BE2C (cell line): ENCODE measurements around the gene WDPCP.
"Not testable (repeated sequence)": the region's sequence is repeated elsewhere in the genome, so short reads cannot be mapped to it uniquely, and the experiment has no call there.

Experiments used
- DNase-seq: peaks from one replicate; pipeline ENCODE4 v3.0.0-alpha.2; 2020
- H3K27me3 ChIP-seq: fragments of 250-450 bp; sonication (Bioruptor Pico); 2 replicates; pipeline ENCODE4 v1.5.1; 2020; ENCODE audit warnings: mild to moderate bottlenecking
- H3K36me3 ChIP-seq: fragments of 250-450 bp; sonication (Bioruptor Pico); 2 replicates; pipeline ENCODE4 v1.5.1; 2020; ENCODE audit warnings: mild to moderate bottlenecking
- H3K4me1 ChIP-seq: fragments of 250-450 bp; sonication (Bioruptor Pico); 2 replicates; pipeline ENCODE4 v1.5.1; 2020
- H3K4me3 ChIP-seq: 2 replicates; pipeline ENCODE4 v1.5.1; 2011; ENCODE audit warnings: low read depth, low read length
- H3K9me3 ChIP-seq: fragments of 250-450 bp; sonication (Bioruptor Pico); 2 replicates; pipeline ENCODE4 v1.5.1; 2020
- TF ChIP-seq, protein P1 (sequence below): IDR thresholded peaks from 2 replicates; pipeline ENCODE4 v1.5.1; 2012; ENCODE audit warnings: mild to moderate bottlenecking, low read depth, low read length

The WDPCP gene

DNA sequence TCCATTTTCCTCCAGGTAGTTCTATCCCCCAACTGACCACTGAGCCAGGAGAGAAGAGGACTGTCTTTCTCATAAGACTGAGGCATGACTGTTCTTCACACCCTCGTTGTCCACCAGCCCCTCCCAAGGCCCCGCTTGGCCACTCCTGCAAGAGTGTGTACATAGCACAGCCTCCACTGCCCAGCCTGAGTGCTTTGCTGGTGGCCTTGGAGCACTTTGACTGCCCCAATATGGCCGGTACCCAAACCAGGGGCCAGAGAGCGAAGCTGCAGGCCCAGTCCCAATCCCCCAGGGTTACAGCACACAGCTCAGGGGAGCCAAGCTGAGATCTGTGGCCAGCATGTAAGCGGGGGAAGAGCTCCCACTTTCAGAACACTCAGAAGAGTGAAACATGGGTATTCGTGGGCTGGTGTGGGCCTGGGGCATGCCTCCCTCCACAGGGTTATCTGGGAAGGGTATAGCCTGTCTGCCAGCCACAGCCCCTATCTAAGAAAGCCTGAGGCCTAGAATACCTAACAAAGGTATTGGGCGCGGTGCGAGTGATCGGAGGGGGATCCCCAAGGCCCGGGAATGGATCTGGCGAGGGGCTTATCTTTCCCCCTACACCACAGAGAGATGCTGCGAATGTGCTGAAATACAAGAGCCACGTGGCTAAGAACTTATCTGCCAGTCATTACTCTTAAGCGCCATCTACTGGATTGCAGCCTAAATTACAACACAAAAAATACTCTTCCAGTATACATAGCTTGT is 163.8 kb downstream of the WDPCP start:
- peak; percentile 15 for DNase-seq
- no peaks in the 10 kb centered on the region for H3K36me3 ChIP-seq

DNA sequence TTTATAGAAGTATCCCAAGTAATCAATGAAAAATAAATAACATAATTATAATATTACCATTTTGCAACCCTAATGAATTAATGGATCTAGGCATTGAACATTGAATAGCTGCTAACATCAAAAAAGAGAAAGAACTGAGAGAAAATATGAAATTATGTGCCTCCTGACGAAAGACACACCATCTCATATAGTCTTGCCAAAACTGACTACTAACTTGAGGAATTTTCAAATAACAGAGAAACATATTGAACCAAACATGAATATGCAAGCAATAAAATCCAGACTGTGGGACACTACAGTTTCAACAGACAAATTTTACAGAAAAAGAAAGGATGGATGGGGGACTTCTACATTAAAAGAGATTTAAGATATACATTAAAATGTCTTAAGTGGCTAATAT is 165.7 kb downstream of the WDPCP start:
- H3K4me3 ChIP-seq = no peak overlapping the region
- H3K9me3 ChIP-seq = no peaks in the 10 kb centered on the region
- no peak for DNase-seq
- H3K4me1 ChIP-seq = no peaks in the 10 kb centered on the region
- TF ChIP-seq, protein P1, sequence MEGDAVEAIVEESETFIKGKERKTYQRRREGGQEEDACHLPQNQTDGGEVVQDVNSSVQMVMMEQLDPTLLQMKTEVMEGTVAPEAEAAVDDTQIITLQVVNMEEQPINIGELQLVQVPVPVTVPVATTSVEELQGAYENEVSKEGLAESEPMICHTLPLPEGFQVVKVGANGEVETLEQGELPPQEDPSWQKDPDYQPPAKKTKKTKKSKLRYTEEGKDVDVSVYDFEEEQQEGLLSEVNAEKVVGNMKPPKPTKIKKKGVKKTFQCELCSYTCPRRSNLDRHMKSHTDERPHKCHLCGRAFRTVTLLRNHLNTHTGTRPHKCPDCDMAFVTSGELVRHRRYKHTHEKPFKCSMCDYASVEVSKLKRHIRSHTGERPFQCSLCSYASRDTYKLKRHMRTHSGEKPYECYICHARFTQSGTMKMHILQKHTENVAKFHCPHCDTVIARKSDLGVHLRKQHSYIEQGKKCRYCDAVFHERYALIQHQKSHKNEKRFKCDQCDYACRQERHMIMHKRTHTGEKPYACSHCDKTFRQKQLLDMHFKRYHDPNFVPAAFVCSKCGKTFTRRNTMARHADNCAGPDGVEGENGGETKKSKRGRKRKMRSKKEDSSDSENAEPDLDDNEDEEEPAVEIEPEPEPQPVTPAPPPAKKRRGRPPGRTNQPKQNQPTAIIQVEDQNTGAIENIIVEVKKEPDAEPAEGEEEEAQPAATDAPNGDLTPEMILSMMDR = no peak
- no peaks in the 10 kb centered on the region for H3K27me3 ChIP-seq
- H3K36me3 ChIP-seq = no peaks in the 10 kb centered on the region

More for the DNA sequence above, 163.8 kb downstream of the WDPCP start:
- Histone ChIP-seq H3K4me3 (no peak overlapping the region), H3K9me3 (no peaks in the 10 kb centered on the region), H3K4me1 (no peaks in the 10 kb centered on the region), H3K27me3 (no peaks in the 10 kb centered on the region)
- TF ChIP-seq, protein P1 = peak; percentile 63

DNA sequence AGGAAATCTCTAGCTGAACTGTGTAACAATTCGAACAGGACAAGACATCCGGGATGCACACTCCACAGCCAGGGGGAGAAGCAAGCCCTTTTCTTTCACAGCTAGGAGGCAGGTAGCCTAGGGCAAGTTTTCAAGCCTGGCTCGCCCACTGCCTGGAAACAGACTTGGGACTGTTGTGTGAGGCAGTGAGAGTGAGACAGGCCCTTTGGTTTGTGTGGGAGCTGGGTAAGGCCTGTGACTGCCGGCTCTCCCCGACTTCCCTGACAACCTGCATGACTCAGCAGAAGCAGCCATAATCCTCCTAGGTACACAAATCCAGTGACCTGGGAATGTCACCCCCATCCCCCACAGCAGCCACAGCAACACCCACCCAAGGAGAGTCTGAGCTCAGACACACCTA is 179.7 kb downstream of the WDPCP start:
- H3K36me3 ChIP-seq = no peaks in the 10 kb centered on the region
- no peaks in the 10 kb centered on the region for H3K27me3 ChIP-seq
- H3K4me1 ChIP-seq = no peaks in the 10 kb centered on the region
- TF ChIP-seq, protein P1 = no peak
- no peak overlapping the region for H3K4me3 ChIP-seq
- DNase-seq = no peak
- no peaks in the 10 kb centered on the region for H3K9me3 ChIP-seq

DNA sequence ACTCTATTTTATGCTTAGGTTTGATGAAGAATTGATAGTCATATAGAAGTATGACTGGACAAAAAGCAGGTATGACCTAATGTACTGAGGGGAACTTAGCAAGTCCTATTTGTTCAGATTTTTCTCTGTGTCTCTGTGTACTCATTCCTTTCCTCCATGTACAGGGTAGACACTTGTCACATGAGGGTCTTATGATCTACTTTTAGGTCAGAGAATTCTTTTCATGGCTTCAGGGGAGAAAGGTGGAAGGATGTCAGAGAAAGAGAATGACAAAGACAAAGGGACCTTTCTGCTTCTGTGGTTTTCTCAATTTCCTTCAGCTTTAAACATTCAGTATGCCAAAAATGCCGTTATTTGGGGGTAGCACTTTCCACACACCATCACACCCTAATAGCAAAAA is 181.6 kb downstream of the WDPCP start:
- TF ChIP-seq, protein P1 = no peak
- H3K36me3 ChIP-seq = no peaks in the 10 kb centered on the region
- H3K27me3 ChIP-seq = no peaks in the 10 kb centered on the region
- no peaks in the 10 kb centered on the region for H3K9me3 ChIP-seq
- no peak for DNase-seq
- H3K4me3 ChIP-seq = no peak overlapping the region
- no peaks in the 10 kb centered on the region for H3K4me1 ChIP-seq

DNA sequence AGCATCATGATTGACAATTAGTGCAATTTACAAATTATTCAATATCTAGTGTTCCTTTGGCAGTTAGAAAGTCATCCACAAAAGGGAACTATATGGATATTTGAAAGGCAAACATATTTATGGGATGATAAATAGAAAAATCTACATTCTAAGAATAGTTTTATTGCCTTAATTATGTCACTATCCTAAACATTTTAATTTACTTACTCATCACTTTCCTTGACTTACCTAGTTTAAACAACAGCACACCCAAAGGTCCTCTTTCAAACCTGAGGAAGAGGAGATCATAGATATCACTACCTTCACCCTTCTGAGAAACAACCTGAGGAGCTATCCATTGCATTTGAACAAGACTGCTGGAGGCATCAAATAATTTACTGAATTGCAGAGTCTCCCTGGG is 184.5 kb downstream of the WDPCP start:
- H3K9me3 ChIP-seq = no peaks in the 10 kb centered on the region
- no peaks in the 10 kb centered on the region for H3K36me3 ChIP-seq
- DNase-seq = no peak
- H3K4me1 ChIP-seq = no peaks in the 10 kb centered on the region
- TF ChIP-seq, protein P1 = no peak
- no peaks in the 10 kb centered on the region for H3K27me3 ChIP-seq
- H3K4me3 ChIP-seq = no peak overlapping the region

DNA sequence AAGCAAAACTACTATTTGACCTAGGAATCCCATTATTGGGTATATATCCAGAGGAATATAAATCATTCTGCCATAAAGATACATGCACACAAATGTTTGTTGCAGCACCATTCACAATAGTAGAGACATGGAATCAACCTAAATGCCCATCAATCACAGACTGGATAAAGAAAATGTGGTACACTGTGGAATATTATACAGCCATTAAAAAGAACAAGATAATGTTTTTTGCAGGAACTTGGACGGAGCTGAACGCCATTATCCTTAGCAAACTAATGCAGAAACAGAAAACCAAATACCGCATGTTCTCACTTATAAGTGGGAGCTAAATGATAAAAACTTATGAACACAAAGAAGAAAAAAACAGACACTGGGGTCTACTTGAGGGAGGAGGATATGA is 185.4 kb downstream of the WDPCP start:
- H3K36me3 ChIP-seq, DNase-seq, H3K4me1 ChIP-seq, H3K27me3 ChIP-seq, H3K9me3 ChIP-seq, H3K4me3 ChIP-seq: not testable (repeated sequence)
